Upper lobe of left lung (tissue), 4 donors: ENCODE measurements around the gene PRSS57.

Source experiments
- CTCF ChIP-seq, 6 experiments: fragments of 450-650 bp in 4 of 6; fragments of 200-600 bp in 2 of 6; sonication (generic) in 2 of 6; IDR thresholded peaks; one replicate each; pipeline ENCODE4 v1.5.1; 2016 to 2019; ENCODE audit warnings: antibody characterized with exemption in 6 of 6
- POLR2AphosphoS5 ChIP-seq, 2 donors: sonication (generic); formaldehyde crosslinking; IDR thresholded peaks; one replicate each; pipeline ENCODE4 v1.5.1; 2017; ENCODE audit warnings: antibody characterized with exemption in 2 of 2

GRCh38 chr19:709196-709964, 14.1 kb upstream of the PRSS57 start:
- TF ChIP-seq CTCF (IDR thresholded peaks at IDR 0.05), result no peak
- TF ChIP-seq POLR2AphosphoS5 (IDR thresholded peaks at IDR 0.05), result no peak
